PC-3 (cell line): Measurements from ENCODE around the gene MSMP. TPM values are rescaled to one million over a fixed set of nuclear protein-coding genes. Genes with fewer than 3 reads are reported as not detected.

ENCODE experiments used
- ATAC-seq: fragments of 200-7000 bp; cut with Tn5 transposase; 2 replicates; pipeline ENCODE4 v1.9.1; 2020; ENCODE audit warnings: mild to moderate bottlenecking, moderate library complexity
- BruUV-seq: library from RNA; stranded (reverse); fragments of 400-500 nt; replicated peaks from 2 replicates; lab custom pipeline; 2021; lab: Mats Ljungman, UMichigan
- CTCF ChIA-PET: fragments of 300-600 bp; sonication (Branson Sonifier 250); formaldehyde crosslinking; loops from one replicate; lab custom pipeline; 2022; ENCODE audit warnings: antibody characterized with exemption; lab: Charles Lee
- POLR2A ChIA-PET: fragments of 300-600 bp; sonication (Branson Sonifier 250); formaldehyde crosslinking; loops from one replicate; lab custom pipeline; 2022; ENCODE audit warnings: antibody characterized with exemption; ENCODE audit not compliant: unreplicated experiment; lab: Charles Lee
- DNase-seq: peaks from one replicate; pipeline ENCODE4 v3.0.0-alpha.2; 2015
- H2AFZ ChIP-seq: fragments of 300-600 bp; sonication (generic); 2 replicates; pipeline ENCODE4 v1.6.0; 2016; ENCODE audit warnings: antibody characterized with exemption, low read length
- H3F3A ChIP-seq: fragments of 300-600 bp; sonication (generic); one replicate; pipeline ENCODE4 v1.6.0; 2017; ENCODE audit warnings: antibody characterized with exemption, low read length, control low read depth, mild to moderate bottlenecking; ENCODE audit not compliant: unreplicated experiment
- H3K27ac ChIP-seq: fragments of 300-600 bp; sonication (generic); 2 replicates; pipeline ENCODE4 v1.5.1; 2016; ENCODE audit warnings: mild to moderate bottlenecking, low read length
- H3K27me3 ChIP-seq: fragments of 300-600 bp; sonication (generic); 2 replicates; pipeline ENCODE4 v1.6.1; 2016; ENCODE audit warnings: low read length, mixed read lengths
- H3K36me3 ChIP-seq: fragments of 300-600 bp; sonication (generic); 2 replicates; pipeline ENCODE4 v1.6.1; 2016; ENCODE audit warnings: low read depth, mixed run types, low read length, mixed read lengths
- H3K4me1 ChIP-seq: fragments of 300-600 bp; sonication (generic); 2 replicates; pipeline ENCODE4 v1.5.1; 2016; ENCODE audit warnings: low read length; ENCODE audit not compliant: insufficient read depth
- H3K4me2 ChIP-seq: fragments of 300-600 bp; sonication (generic); 2 replicates; pipeline ENCODE4 v1.6.0; 2016; ENCODE audit warnings: low read length
- H3K4me3 ChIP-seq: fragments of 300-600 bp; sonication (generic); 2 replicates; pipeline ENCODE4 v1.5.1; 2016; ENCODE audit warnings: mild to moderate bottlenecking, low read length, mixed read lengths
- H3K79me2 ChIP-seq: fragments of 300-600 bp; sonication (generic); 2 replicates; pipeline ENCODE4 v1.6.1; 2017; ENCODE audit warnings: low read length, mixed read lengths
- H3K9ac ChIP-seq: fragments of 300-600 bp; sonication (generic); 2 replicates; pipeline ENCODE4 v1.6.0; 2016; ENCODE audit warnings: mild to moderate bottlenecking, low read length
- H3K9me2 ChIP-seq: fragments of 300-600 bp; sonication (generic); replicated peaks from 2 replicates; pipeline ENCODE4 v1.6.1; 2016; ENCODE audit warnings: mixed run types, low read length, mixed read lengths
- H3K9me3 ChIP-seq: fragments of 300-600 bp; sonication (generic); 2 replicates; pipeline ENCODE4 v1.6.1; 2016; ENCODE audit warnings: low read length, mixed read lengths
- H4K20me1 ChIP-seq: fragments of 300-600 bp; sonication (generic); 2 replicates; pipeline ENCODE4 v1.6.1; 2016; ENCODE audit warnings: low read length, mixed read lengths
- EZH2 ChIP-seq: fragments of 300-600 bp; sonication (generic); IDR thresholded peaks from one replicate; pipeline ENCODE4 v1.6.1; 2017; ENCODE audit warnings: antibody characterized with exemption, mild to moderate bottlenecking, low read length; ENCODE audit not compliant: unreplicated experiment
- EZH2phosphoT487 ChIP-seq: fragments of 300-600 bp; sonication (generic); IDR thresholded peaks from 2 replicates; pipeline ENCODE4 v1.6.1; 2018; ENCODE audit warnings: mild to moderate bottlenecking, antibody characterized with exemption, low read length, borderline replicate concordance
- intact Hi-C: fragments of 100-400 bp; cut with micrococcal nuclease; formaldehyde crosslinking; loops from 2 replicates; pipeline ENCODE4 v1.9.0; 2023
- total RNA-seq: library from RNA; depleted of rRNA; stranded (reverse); fragments of >200 nt; gene quantifications from 2 replicates; pipeline ENCODE4 v1.2.3, GENCODE V29; 2014
- TF ChIP-seq, protein P1 (sequence below): fragments of 300-600 bp; sonication (generic); conservative IDR thresholded peaks from 2 replicates; pipeline ENCODE4 v1.5.1; 2017; ENCODE audit warnings: antibody characterized with exemption, low read depth, mild to moderate bottlenecking, low read length

MSMP gene
- total RNA-seq, 1 experiment from 2014 or later: 149 TPM

DNA sequence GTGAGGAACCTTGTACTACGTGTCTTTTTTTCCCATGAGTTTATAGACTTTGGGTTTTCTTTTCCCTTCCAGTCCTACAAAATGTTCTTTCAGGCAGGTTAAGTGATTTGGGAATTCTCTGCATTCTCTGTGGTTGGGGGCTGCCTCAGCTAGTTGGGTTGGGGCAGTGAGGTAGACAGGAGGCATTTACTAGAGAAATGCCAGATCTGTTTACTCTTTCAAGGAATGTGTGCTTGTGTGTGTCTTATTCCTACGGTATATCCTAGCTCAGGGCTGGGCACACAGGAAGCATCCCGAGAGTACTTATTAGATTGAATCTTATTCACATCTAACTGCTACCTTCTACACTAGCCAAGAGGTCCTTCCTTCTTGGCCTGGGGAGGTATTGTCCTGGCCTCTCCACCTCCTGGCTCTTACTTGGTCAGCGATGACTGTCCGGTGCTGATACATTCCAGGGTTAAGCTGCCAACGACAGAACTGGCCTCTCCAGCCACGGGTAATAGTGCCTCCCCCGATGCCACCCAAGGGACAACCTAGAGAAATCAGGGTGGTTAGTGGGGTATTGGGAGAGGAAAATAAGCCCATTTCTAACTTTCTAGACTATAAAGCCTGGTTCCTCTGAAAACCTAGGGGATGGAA is 10.1 kb downstream of the MSMP start:
- no TSS peak for BruUV-seq
- Histone ChIP-seq H3K79me2 (peaks cover 57% of the 10 kb centered on the region), H3F3A (no peaks in the 10 kb centered on the region), H3K4me1 (peaks cover 13% of the 10 kb centered on the region), H3K36me3 (peaks cover 35% of the 10 kb centered on the region; the same call in 1 of the 2 replicates), H3K9ac (no peak overlapping the region), H3K27ac (no peak overlapping the region), H3K9me3 (no peaks in the 10 kb centered on the region), H4K20me1 (peaks cover 29% of the 10 kb centered on the region), H3K27me3 (no peaks in the 10 kb centered on the region), H3K4me2 (no peak overlapping the region), H3K4me3 (no peak overlapping the region), H3K9me2 (no peaks in the 10 kb centered on the region), H2AFZ (no peak overlapping the region)
- DNase-seq (no peak), ATAC-seq (no peak)
- ChIA-PET POLR2A (no interaction called here), CTCF (no interaction called here)
- intact Hi-C loops: no loop called here
- no peak for TF ChIP-seq EZH2
- TF ChIP-seq, protein P1, sequence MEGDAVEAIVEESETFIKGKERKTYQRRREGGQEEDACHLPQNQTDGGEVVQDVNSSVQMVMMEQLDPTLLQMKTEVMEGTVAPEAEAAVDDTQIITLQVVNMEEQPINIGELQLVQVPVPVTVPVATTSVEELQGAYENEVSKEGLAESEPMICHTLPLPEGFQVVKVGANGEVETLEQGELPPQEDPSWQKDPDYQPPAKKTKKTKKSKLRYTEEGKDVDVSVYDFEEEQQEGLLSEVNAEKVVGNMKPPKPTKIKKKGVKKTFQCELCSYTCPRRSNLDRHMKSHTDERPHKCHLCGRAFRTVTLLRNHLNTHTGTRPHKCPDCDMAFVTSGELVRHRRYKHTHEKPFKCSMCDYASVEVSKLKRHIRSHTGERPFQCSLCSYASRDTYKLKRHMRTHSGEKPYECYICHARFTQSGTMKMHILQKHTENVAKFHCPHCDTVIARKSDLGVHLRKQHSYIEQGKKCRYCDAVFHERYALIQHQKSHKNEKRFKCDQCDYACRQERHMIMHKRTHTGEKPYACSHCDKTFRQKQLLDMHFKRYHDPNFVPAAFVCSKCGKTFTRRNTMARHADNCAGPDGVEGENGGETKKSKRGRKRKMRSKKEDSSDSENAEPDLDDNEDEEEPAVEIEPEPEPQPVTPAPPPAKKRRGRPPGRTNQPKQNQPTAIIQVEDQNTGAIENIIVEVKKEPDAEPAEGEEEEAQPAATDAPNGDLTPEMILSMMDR: no peak
- no peak for TF ChIP-seq EZH2phosphoT487

DNA sequence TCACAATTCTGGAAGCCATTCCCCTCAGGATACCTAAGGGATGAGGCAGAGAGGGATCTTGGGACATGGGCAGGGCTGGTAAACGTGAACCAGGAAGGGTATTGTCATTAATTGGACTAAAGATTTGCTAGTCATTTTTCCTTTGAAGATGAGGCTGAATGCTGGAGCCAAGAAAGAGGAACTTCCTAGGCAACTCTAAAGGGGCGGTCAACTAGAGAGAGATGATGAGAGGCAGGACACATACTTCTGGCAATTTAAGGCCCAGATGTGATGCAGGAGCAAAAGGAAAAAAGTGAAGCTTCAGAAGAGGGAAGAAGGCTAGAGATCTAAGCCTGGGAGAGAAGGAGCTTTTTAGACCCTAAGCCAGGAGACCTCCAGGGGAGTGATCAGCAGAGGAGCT is 10.6 kb downstream of the MSMP start:
- no peak for ATAC-seq

More for the DNA sequence above, 10.6 kb downstream of the MSMP start:
- CTCF ChIA-PET: no interaction called here
- Histone ChIP-seq H3K4me1 (peaks cover 13% of the 10 kb centered on the region), H3K36me3 (peaks cover 40% of the 10 kb centered on the region; the same call in 1 of the 2 replicates), H3K27ac (no peak overlapping the region), H3K9me2 (no peaks in the 10 kb centered on the region), H3K4me3 (no peak overlapping the region), H3K4me2 (no peak overlapping the region), H4K20me1 (peaks cover 29% of the 10 kb centered on the region), H3K9ac (no peak overlapping the region), H3K79me2 (peaks cover 52% of the 10 kb centered on the region), H2AFZ (no peak overlapping the region), H3K27me3 (no peaks in the 10 kb centered on the region), H3F3A (no peaks in the 10 kb centered on the region), H3K9me3 (no peaks in the 10 kb centered on the region)
- no TSS peak for BruUV-seq
- no peak for TF ChIP-seq EZH2phosphoT487
- TF ChIP-seq EZH2: no peak
- TF ChIP-seq, protein P1: no peak
- POLR2A ChIA-PET: no interaction called here
- DNase-seq: no peak
- intact Hi-C loops: no loop called here
